Measurements from ENCODE around the gene HOXC10.

Gene HOXC10

GRCh38 chr12:54017027-54017788 is 32.3 kb downstream of the HOXC10 start:
- DNase-seq (ENCODE audit: extremely low spot score), result no peak
- TF ChIP-seq FOXM1 (IDR thresholded peaks at IDR 0.05; ENCODE audit: borderline replicate concordance), result no peak
- peak; percentile 91 for TF ChIP-seq PKNOX1 (IDR thresholded peaks at IDR 0.05)
- ChIA-PET POLR2A (interaction anchor here (0.8 to 2.9 kb wide), 22 partner anchors 9 to 342 kb away, joined by 3 to 26 read pairs (median 4); partner anchors contain the start of genes CBX5, HNRNPA1, HOXC4 and HOXC5), CTCF (interaction anchor here (0.6 to 2.3 kb wide), 8 partner anchors 8 to 191 kb away, joined by 3 to 13 read pairs (median 4); partner anchors contain the start of gene HOXC8)

GRCh38 chr12:54017878-54018467 is 33.0 kb downstream of the HOXC10 start:
- no peak for TF ChIP-seq FOXA1 (IDR thresholded peaks at IDR 0.05)
- no peak for TF ChIP-seq HDGF (IDR thresholded peaks at IDR 0.05; ENCODE audit: borderline replicate concordance)
- TF ChIP-seq CTBP1 (IDR thresholded peaks at IDR 0.05; ENCODE audit: borderline replicate concordance), result no peak; the same call in 1 of the 2 replicates
- TF ChIP-seq PKNOX1 (IDR thresholded peaks at IDR 0.05), result 0 out of 2 replicates have a peak, but pooled peaks have one; percentile 10
- DNase-seq (ENCODE audit: extremely low spot score), result peak; percentile 90
- CTCF ChIA-PET, result interaction anchor here (0.8 to 2.3 kb wide), 5 partner anchors 9 to 190 kb away, joined by 3 to 6 read pairs (median 3); partner anchors contain the start of gene HOXC8
- POLR2A ChIA-PET, result interaction anchor here (0.9 to 2.9 kb wide), 15 partner anchors 9 to 341 kb away, joined by 3 to 26 read pairs (median 5); partner anchors contain the start of genes CBX5, HNRNPA1, HOXC4 and HOXC5

GRCh38 chr12:54018468-54018984 is 33.6 kb downstream of the HOXC10 start:
- CTCF ChIA-PET, result no interaction called here
- POLR2A ChIA-PET, result interaction anchor here (1.4 to 2.9 kb wide), 2 partner anchors 8 to 341 kb away, joined by 3 to 26 read pairs; partner anchors contain the start of gene HOXC6

GRCh38 chr12:54019091-54019811 is 34.3 kb downstream of the HOXC10 start:
- no peak for DNase-seq (ENCODE audit: extremely low spot score)
- CTCF ChIA-PET, result no interaction called here
- no peak for TF ChIP-seq HDGF (IDR thresholded peaks at IDR 0.05; ENCODE audit: borderline replicate concordance)
- no peak for TF ChIP-seq FOXA1 (IDR thresholded peaks at IDR 0.05)
- TF ChIP-seq BHLHE40 (IDR thresholded peaks at IDR 0.05; ENCODE audit: borderline replicate concordance), result no peak
- no peak for TF ChIP-seq ARNT (IDR thresholded peaks at IDR 0.05)
- TF ChIP-seq SUZ12 (IDR thresholded peaks at IDR 0.05), result no peak
- no peak for TF ChIP-seq FOXM1 (IDR thresholded peaks at IDR 0.05; ENCODE audit: borderline replicate concordance)
- TF ChIP-seq ZNF384 (IDR thresholded peaks at IDR 0.05), result no peak
- TF ChIP-seq PKNOX1 (IDR thresholded peaks at IDR 0.05), result no peak
- no peak for TF ChIP-seq L3MBTL2 (conservative IDR thresholded peaks at IDR 0.05)
- POLR2A ChIA-PET, result no interaction called here

More at GRCh38 chr12:54018468-54018984, 33.6 kb downstream of the HOXC10 start:
- TF ChIP-seq ZNF384 (IDR thresholded peaks at IDR 0.05) (no peak), L3MBTL2 (conservative IDR thresholded peaks at IDR 0.05) (peak; percentile 32; the same call in 1 of the 2 replicates)
- no peak for DNase-seq (ENCODE audit: extremely low spot score)

- ChIA-PET CTCF (no interaction called here), POLR2A (interaction anchor here (1.1 kb wide), 1 partner anchor 11 kb away, joined by 3 read pairs; the partner anchor contains the start of gene HOXC8)
- TF ChIP-seq HDGF (IDR thresholded peaks at IDR 0.05; ENCODE audit: borderline replicate concordance) (0 out of 2 replicates have a peak, but pooled peaks have one; percentile 21), FOXK2 (IDR thresholded peaks at IDR 0.05) (no peak), ELF4 (IDR thresholded peaks at IDR 0.05) (no peak)
- no peak for DNase-seq (ENCODE audit: extremely low spot score)
These were observed 35.1 kb downstream of the HOXC10 start for GRCh38 chr12:54019924-54020590.

GRCh38 chr12:54020591-54021405 is 35.9 kb downstream of the HOXC10 start:
- POLR2A ChIA-PET, result interaction anchor here (1.1 to 1.4 kb wide), 2 partner anchors 12 to 32 kb away, joined by 3 read pairs; partner anchors contain the start of gene HOXC8
- TF ChIP-seq FOXM1 (IDR thresholded peaks at IDR 0.05; ENCODE audit: borderline replicate concordance) (no peak), LEF1 (IDR thresholded peaks at IDR 0.05; ENCODE audit: borderline replicate concordance) (no peak)
- CTCF ChIA-PET, result interaction anchor here (1.0 to 1.3 kb wide), 2 partner anchors 12 to 117 kb away, joined by 3 to 4 read pairs; partner anchors contain the start of gene HOXC5
- no peak for DNase-seq (ENCODE audit: extremely low spot score)

Data from HEK293T (cell line).